GM12892 (cell line): Measurements from ENCODE around the gene ROR1.

Experiments used
- POLR2A ChIP-seq: IDR thresholded peaks from 2 replicates; pipeline ENCODE4 v1.6.1; 2011; ENCODE audit warnings: low read depth, low read length, control low read depth
- POLR2AphosphoS5 ChIP-seq: IDR thresholded peaks from 2 replicates; pipeline ENCODE4 v1.6.1; 2011; ENCODE audit warnings: low read depth, low read length, control low read depth
- TAF1 ChIP-seq: IDR thresholded peaks from 2 replicates; pipeline ENCODE4 v1.6.1; 2011; ENCODE audit warnings: low read depth, mild to moderate bottlenecking, control low read depth, low read length, borderline replicate concordance

DNA sequence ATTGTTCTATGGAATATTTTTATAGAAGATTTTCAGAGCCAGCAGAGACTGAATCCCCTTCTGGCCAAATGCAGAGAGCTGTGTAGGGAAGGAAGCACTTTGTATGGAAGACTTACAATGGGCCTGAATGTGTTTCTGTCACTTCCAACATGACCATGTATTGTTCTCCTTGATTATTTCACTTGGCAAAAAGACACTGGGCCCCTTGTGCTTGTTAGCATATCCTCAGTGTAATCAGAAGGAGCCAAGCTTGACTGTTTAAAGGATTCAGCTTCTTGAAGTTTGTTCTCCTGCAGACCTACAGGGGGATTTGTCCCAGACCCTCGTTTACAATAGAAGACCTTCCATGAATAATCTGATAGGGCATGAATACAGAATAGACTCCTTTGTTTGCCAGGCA, 381.5 kb downstream of the ROR1 start:
- TF ChIP-seq POLR2A (no peak), POLR2AphosphoS5 (no peak), TAF1 (no peak)
